DMS53 (cell line): ENCODE data around the gene MRPS35.
A peak's percentile ranks its signal among the peaks of the same experiment; 100 is the strongest.
"Not testable (repeated sequence)": the region's sequence is repeated elsewhere in the genome, so short reads cannot be mapped to it uniquely, and the experiment has no call there.

ENCODE experiments used
- DNase-seq: peaks from one replicate; lab custom pipeline; 2025; lab: John Stamatoyannopoulos, UW

Gene MRPS35

DNA sequence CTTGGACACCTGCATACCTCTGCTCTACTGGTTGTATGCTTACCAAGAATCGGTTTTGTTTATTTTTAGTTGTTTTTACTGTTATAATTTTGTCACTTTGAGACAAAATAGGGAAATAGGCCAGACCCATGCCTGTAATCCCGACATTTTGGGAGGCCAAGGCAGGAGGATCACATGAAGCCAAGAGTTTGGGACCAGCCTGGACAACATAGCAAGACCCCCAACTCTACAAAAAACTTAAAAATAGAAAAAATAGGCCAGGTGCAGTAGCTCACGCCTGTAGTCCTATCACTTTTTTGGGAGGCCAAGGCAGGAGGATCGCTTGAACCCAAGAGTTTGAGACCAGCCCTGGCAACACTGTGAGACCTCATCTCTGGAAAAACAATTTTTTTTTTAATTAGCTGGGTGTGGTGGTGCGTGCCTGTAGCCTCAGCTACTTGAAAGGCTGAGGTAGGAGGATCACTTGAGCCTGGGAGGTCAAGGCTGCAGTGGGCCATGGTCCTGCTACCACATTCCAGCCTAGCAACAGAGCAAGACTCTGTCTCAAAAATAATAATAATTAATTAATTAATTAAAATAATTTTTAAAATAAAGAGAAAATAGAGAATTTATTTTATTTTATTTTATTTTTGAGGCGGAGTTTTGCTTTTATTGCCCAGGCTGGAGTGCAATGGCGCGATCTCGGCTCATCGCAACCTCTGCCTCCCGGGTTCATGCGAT is 1.3 kb upstream of the MRPS35 start:
- peak; percentile 54 for DNase-seq

DNA sequence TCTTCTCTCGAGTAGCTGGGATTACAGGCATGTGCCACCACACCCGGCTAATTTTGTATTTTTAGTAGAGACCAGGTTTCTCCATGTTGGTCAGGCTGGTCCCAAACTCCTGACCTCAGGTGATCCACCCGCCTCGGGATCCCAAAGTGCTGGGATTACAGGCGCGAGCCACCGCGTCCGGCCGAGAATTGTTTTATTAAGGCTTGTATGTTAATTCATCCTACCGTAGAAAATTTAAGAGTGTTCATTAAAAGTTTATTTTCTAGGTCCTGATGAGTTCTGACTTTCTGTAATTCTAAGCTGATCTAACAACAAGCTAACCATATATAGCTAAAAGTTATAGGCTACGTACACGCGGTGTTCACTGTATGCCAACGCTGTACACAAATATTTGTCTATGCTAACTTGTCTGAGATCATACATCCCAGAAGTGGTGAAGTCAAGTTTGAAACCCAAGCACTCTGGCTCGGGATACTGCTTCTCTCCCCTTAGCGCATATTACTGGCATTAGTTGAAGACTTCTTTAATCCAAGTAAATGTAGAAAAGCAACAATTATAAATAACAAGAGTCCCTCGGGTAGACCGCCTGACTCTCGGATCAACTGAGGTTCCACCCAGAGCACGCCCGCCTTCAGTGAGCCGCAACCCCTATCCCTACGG is 570 bp upstream of the MRPS35 start:
- DNase-seq = peak; percentile 91

DNA sequence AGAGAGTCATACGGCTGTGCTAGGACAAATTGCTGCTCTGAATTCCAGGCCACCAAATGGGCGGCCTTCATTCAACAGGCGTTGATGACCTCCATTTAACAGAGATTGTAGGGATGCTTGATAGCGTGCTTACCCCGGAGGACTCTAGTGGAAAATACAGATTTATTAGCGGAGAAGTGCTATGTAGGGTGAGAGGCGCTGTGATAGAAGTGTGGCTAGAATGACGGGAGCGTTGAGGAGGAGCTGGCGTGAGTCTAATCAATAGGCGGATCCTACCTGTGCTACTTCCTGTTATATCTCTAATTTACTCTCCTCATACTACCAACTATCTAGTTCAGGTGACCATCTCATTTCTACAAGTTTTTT is 668 bp downstream of the MRPS35 start:
- peak; percentile 73 for DNase-seq

GRCh38 chr12:27711967-27712366 is 1.3 kb downstream of the MRPS35 start:
- no peak for DNase-seq

- no peak for DNase-seq
These were observed 12.6 kb downstream of the MRPS35 start for GRCh38 chr12:27723212-27723611.

- no peak for DNase-seq
These were observed 19.5 kb downstream of the MRPS35 start for GRCh38 chr12:27730097-27730588.

GRCh38 chr12:27732281-27732680 is 21.6 kb downstream of the MRPS35 start:
- peak; percentile 70 for DNase-seq

GRCh38 chr12:27733052-27733656 is 22.5 kb downstream of the MRPS35 start:
- peak; percentile 82 for DNase-seq

DNA sequence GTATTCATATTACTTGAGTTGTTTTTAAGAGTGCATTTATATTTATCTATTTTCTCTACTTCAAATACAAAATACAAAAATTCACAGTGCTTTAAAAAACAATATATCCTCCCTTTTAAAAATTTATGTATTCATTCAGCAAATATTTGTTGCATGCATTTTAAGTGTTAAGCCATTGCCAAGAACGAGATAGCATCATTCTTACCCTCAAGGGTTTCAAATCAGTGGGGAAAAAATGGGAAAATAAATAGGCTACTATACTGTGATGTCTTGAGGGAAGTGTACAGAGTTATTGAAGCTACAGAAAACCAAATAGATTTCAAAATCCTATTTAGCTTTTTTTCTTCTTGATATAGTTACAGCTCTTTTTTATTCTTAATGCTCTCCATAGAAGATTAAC is 23.2 kb downstream of the MRPS35 start:
- no peak for DNase-seq

DNA sequence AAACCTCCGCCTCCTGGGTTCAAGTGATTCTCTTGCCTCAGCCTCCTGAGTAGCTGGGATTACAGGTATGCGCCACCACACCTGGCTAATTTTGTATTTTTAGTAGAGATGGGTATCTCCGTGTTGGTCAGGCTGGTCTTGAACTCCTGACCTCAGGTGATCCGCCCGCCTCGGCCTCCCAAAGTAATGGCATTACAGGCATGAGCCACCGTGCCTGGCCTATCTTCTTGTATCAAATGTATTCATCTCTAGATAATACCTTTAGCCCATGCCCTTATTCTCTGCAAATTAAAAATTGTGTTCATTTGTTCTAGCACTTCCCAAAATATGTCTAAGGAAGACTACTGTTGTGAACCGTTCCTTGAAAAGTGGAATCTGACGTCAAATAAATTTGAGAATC is 23.7 kb downstream of the MRPS35 start:
- DNase-seq = not testable (repeated sequence)

- no peak for DNase-seq
These were observed 33.0 kb downstream of the MRPS35 start for GRCh38 chr12:27743601-27744000.

DNA sequence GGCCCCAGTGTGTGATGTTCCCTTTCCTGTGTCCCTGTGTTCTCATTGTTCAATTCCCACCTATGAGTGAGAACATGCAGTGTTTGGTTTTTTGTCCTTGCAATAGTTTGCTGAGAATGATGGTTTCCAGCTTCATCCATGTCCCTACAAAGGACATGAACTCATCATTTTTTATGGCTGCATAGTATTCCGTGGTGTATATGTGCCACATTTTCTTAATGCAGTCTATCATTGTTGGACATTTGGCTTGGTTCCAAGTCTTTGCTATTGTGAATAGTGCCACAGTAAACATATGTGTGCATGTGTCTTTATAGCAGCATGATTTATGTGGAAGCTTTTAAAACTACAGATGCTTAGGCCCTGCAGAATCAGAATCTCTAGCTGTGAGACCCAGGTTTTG is 35.1 kb downstream of the MRPS35 start:
- DNase-seq = not testable (repeated sequence)

GRCh38 chr12:27747111-27747820 is 36.6 kb downstream of the MRPS35 start:
- DNase-seq = peak; percentile 67

- DNase-seq = peak; percentile 100
These were observed 40.9 kb downstream of the MRPS35 start for GRCh38 chr12:27751386-27752047.

DNA sequence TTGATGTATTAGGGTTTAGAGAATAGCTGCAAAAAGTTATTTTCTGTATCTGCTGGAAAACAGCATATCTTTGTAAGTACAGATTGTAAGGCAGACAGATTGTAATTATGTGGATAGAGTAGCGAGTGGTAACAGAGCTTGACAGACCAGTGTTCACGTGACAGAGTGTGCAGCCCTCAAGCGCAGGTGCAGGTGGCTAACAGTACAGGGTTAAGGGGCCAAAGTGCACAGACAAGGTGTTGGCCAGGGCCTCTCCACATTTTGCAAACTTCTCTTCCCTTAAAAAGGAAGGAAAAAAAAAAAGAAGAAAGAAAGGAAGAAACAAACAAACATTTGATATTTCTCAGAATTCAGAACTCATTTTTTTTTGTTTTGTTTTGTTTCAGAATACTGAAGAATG is 44.2 kb downstream of the MRPS35 start:
- DNase-seq = peak; percentile 90

GRCh38 chr12:27756670-27757195 is 46.1 kb downstream of the MRPS35 start:
- peak; percentile 22 for DNase-seq

DNA sequence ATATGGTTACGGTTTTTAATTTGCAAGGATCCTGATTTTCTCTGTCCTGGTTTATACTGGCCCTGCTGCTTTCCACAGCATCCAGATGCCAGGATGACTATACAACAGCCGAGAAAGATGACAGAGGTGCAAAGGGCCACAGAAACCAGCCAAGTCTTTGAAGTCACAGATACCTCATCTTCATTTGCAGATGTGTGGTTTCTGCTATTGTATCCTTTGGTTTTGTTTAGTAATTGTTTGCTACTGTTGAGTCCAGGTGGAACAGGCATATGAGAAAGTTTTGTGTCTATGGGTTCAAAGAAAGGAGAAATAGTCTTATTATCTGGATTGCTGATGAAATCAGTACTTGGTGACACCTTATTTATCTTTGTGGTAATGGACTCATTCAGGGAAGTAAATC is 52.1 kb downstream of the MRPS35 start:
- DNase-seq = no peak

GRCh38 chr12:27766587-27766986 is 56.0 kb downstream of the MRPS35 start:
- no peak for DNase-seq

- no peak for DNase-seq
These were observed 58.6 kb downstream of the MRPS35 start for GRCh38 chr12:27769142-27769673.

DNA sequence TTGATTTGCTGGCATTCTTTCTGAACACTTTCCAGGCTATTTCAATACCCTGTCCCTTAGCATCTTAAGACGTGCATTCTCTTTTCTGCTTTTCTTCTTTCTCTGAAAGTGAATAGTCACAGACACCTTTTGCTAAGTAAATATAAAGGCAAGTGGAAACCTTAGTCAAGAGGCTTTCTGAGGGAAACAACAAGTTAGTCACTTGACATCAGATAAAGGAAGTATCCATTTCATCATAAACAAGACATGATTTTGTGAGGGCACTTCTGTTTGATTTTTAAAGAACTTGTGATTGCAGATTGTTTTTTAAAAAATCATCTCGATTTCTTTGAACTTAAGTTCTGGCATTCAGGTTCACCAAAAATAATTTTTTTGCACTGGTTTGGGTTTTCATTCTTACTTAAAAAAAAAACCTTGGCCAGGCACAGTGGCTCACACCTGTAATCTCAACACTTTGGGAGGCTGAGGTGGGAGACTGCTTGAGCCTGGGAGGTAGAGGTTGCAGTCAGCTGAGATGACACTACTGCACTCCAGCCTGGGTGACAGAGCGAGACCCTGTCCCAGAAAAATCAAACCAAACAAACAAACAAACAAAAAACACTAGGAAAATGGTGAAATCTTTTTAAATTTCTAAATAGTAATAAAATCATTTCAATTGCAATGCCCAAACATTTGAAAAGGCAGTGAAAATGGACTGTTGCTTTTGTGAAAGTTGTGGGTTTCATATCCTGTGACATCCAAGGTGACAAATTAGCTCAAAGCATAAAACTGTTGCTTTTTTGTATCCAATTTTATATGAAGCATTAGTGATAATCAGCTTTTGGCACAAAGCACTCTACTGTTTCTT is 61.1 kb downstream of the MRPS35 start:
- DNase-seq = peak; percentile 68
